Keratinocyte (primary cell): ENCODE data around the gene UGT1A4.

Source experiments
- CTCF ChIP-seq, 3 experiments: IDR thresholded peaks in 1 of 3; conservative IDR thresholded peaks in 1 of 3; optimal IDR thresholded peaks in 1 of 3; 2 replicates in 2 of 3; 3 replicates in 1 of 3; pipeline versions ENCODE3 to v1.5.1; 2011; ENCODE audit warnings: low read length in 3 of 3, mild to moderate bottlenecking in 3 of 3, moderate library complexity in 2 of 3, control low read depth in 1 of 3, inconsistent platforms in 1 of 3; ENCODE audit not compliant: insufficient read depth in 2 of 3; ENCODE audit errors: extremely low read depth in 1 of 3
- EZH2 ChIP-seq: IDR thresholded peaks from one replicate; pipeline ENCODE4 v1.6.1; 2012; ENCODE audit warnings: inconsistent platforms, mild to moderate bottlenecking, low read length, moderate library complexity

GRCh38 chr2:233718552-233718951 lies at the start of gene UGT1A4:
- no peak for TF ChIP-seq CTCF (optimal IDR thresholded peaks at IDR 0.05 in 1 of 3, IDR thresholded peaks at IDR 0.05 in 1 of 3, conservative IDR thresholded peaks at IDR 0.05 in 1 of 3; ENCODE audit: extremely low read depth in 1 of 3, insufficient read depth in 2 of 3, low read length in 3 of 3)
- TF ChIP-seq EZH2 = no peak
